Measurements from ENCODE around the gene KRTAP2-3.

KRTAP2-3 gene

GRCh38 chr17:41019415-41019814 lies 40.5 kb downstream of the KRTAP2-3 start:
- no peak overlapping the region for H3K27ac ChIP-seq (ENCODE audit: low read depth, low read length)
- H3K4me1 ChIP-seq (ENCODE audit: insufficient read depth, low read length): no peaks in the 10 kb centered on the region
- H3K9ac ChIP-seq (ENCODE audit: low read length): no peak overlapping the region
- peaks cover 0 to 3% of the 10 kb centered on the region in 2 donors for H3K27me3 ChIP-seq (ENCODE audit: control insufficient read depth in 1 of 2, insufficient read depth in 2 of 2, low read length in 2 of 2)
- H3K36me3 ChIP-seq (ENCODE audit: insufficient read depth, low read length): no peaks in the 10 kb centered on the region
- H3K4me3 ChIP-seq (ENCODE audit: low read depth in 1 of 2, low read length in 2 of 2): no peak overlapping the region
- H3K9me3 ChIP-seq (ENCODE audit: low read length): no peaks in the 10 kb centered on the region

GRCh38 chr17:41018541-41018940 lies 41.4 kb downstream of the KRTAP2-3 start:
- Histone ChIP-seq H3K9ac (ENCODE audit: low read length) (no peak overlapping the region), H3K9me3 (ENCODE audit: low read length) (no peaks in the 10 kb centered on the region), H3K27me3 (ENCODE audit: control insufficient read depth in 1 of 2, insufficient read depth in 2 of 2, low read length in 2 of 2) (peaks cover 0 to 3% of the 10 kb centered on the region in 2 donors), H3K4me3 (ENCODE audit: low read depth in 1 of 2, low read length in 2 of 2) (no peak overlapping the region), H3K36me3 (ENCODE audit: insufficient read depth, low read length) (no peaks in the 10 kb centered on the region), H3K4me1 (ENCODE audit: insufficient read depth, low read length) (no peaks in the 10 kb centered on the region), H3K27ac (ENCODE audit: low read depth, low read length) (no peak overlapping the region)

GRCh38 chr17:41016578-41017215 lies 43.2 kb downstream of the KRTAP2-3 start:
- H3K36me3 ChIP-seq (ENCODE audit: insufficient read depth, low read length): no peaks in the 10 kb centered on the region
- no peaks in the 10 kb centered on the region for H3K4me1 ChIP-seq (ENCODE audit: insufficient read depth, low read length)
- H3K27ac ChIP-seq (ENCODE audit: low read depth, low read length): no peak overlapping the region
- no peak overlapping the region for H3K4me3 ChIP-seq (ENCODE audit: low read depth in 1 of 2, low read length in 2 of 2)
- no peaks in the 10 kb centered on the region for H3K9me3 ChIP-seq (ENCODE audit: low read length)
- H3K9ac ChIP-seq (ENCODE audit: low read length): no peak overlapping the region
- peaks cover 0 to 3% of the 10 kb centered on the region in 2 donors for H3K27me3 ChIP-seq (ENCODE audit: control insufficient read depth in 1 of 2, insufficient read depth in 2 of 2, low read length in 2 of 2)

- no peak overlapping the region for H3K9ac ChIP-seq (ENCODE audit: low read length)
Observed at GRCh38 chr17:41015454-41015853, 44.5 kb downstream of the KRTAP2-3 start.

GRCh38 chr17:41013606-41014005 lies 46.3 kb downstream of the KRTAP2-3 start:
- Histone ChIP-seq H3K4me1 (ENCODE audit: insufficient read depth, low read length) (no peaks in the 10 kb centered on the region), H3K27ac (ENCODE audit: low read depth, low read length) (no peak overlapping the region), H3K9ac (ENCODE audit: low read length) (no peak overlapping the region), H3K27me3 (ENCODE audit: control insufficient read depth in 1 of 2, insufficient read depth in 2 of 2, low read length in 2 of 2) (peaks cover 0 to 3% of the 10 kb centered on the region in 2 donors), H3K4me3 (ENCODE audit: low read depth in 1 of 2, low read length in 2 of 2) (no peak overlapping the region), H3K36me3 (ENCODE audit: insufficient read depth, low read length) (no peaks in the 10 kb centered on the region), H3K9me3 (ENCODE audit: low read length) (no peaks in the 10 kb centered on the region)

More at GRCh38 chr17:41015454-41015853, 44.5 kb downstream of the KRTAP2-3 start:
- Histone ChIP-seq H3K27ac (ENCODE audit: low read depth, low read length) (no peak overlapping the region), H3K4me1 (ENCODE audit: insufficient read depth, low read length) (no peaks in the 10 kb centered on the region), H3K4me3 (ENCODE audit: low read depth in 1 of 2, low read length in 2 of 2) (no peak overlapping the region), H3K9me3 (ENCODE audit: low read length) (no peaks in the 10 kb centered on the region), H3K27me3 (ENCODE audit: control insufficient read depth in 1 of 2, insufficient read depth in 2 of 2, low read length in 2 of 2) (peaks cover 0 to 3% of the 10 kb centered on the region in 2 donors), H3K36me3 (ENCODE audit: insufficient read depth, low read length) (no peaks in the 10 kb centered on the region)

GRCh38 chr17:41013181-41013580 lies 46.7 kb downstream of the KRTAP2-3 start:
- Histone ChIP-seq H3K36me3 (ENCODE audit: insufficient read depth, low read length) (no peaks in the 10 kb centered on the region), H3K27me3 (ENCODE audit: control insufficient read depth in 1 of 2, insufficient read depth in 2 of 2, low read length in 2 of 2) (peaks cover 0 to 3% of the 10 kb centered on the region in 2 donors), H3K4me3 (ENCODE audit: low read depth in 1 of 2, low read length in 2 of 2) (no peak overlapping the region), H3K4me1 (ENCODE audit: insufficient read depth, low read length) (no peaks in the 10 kb centered on the region), H3K9me3 (ENCODE audit: low read length) (no peaks in the 10 kb centered on the region), H3K9ac (ENCODE audit: low read length) (no peak overlapping the region), H3K27ac (ENCODE audit: low read depth, low read length) (no peak overlapping the region)

GRCh38 chr17:41012326-41013120 lies 47.4 kb downstream of the KRTAP2-3 start:
- no peaks in the 10 kb centered on the region for H3K4me1 ChIP-seq (ENCODE audit: insufficient read depth, low read length)

GRCh38 chr17:41010441-41010840 lies 49.5 kb downstream of the KRTAP2-3 start:
- H3K9ac ChIP-seq (ENCODE audit: low read length): no peak overlapping the region
- H3K9me3 ChIP-seq (ENCODE audit: low read length): no peaks in the 10 kb centered on the region
- H3K4me3 ChIP-seq (ENCODE audit: low read depth in 1 of 2, low read length in 2 of 2): no peak overlapping the region
- H3K36me3 ChIP-seq (ENCODE audit: insufficient read depth, low read length): no peaks in the 10 kb centered on the region
- H3K4me1 ChIP-seq (ENCODE audit: insufficient read depth, low read length): no peaks in the 10 kb centered on the region
- no peak overlapping the region for H3K27ac ChIP-seq (ENCODE audit: low read depth, low read length)
- peaks cover 0 to 3% of the 10 kb centered on the region in 2 donors for H3K27me3 ChIP-seq (ENCODE audit: control insufficient read depth in 1 of 2, insufficient read depth in 2 of 2, low read length in 2 of 2)

More at GRCh38 chr17:41012326-41013120, 47.4 kb downstream of the KRTAP2-3 start:
- no peaks in the 10 kb centered on the region for H3K9me3 ChIP-seq (ENCODE audit: low read length)
- H3K9ac ChIP-seq (ENCODE audit: low read length): no peak overlapping the region
- H3K36me3 ChIP-seq (ENCODE audit: insufficient read depth, low read length): no peaks in the 10 kb centered on the region
- no peak overlapping the region for H3K4me3 ChIP-seq (ENCODE audit: low read depth in 1 of 2, low read length in 2 of 2)
- H3K27ac ChIP-seq (ENCODE audit: low read depth, low read length): no peak overlapping the region
- H3K27me3 ChIP-seq (ENCODE audit: control insufficient read depth in 1 of 2, insufficient read depth in 2 of 2, low read length in 2 of 2): peaks cover 0 to 3% of the 10 kb centered on the region in 2 donors

GRCh38 chr17:41009936-41010335 lies 50.0 kb downstream of the KRTAP2-3 start:
- no peaks in the 10 kb centered on the region for H3K36me3 ChIP-seq (ENCODE audit: insufficient read depth, low read length)
- no peaks in the 10 kb centered on the region for H3K4me1 ChIP-seq (ENCODE audit: insufficient read depth, low read length)
- no peak overlapping the region for H3K27ac ChIP-seq (ENCODE audit: low read depth, low read length)
- peaks cover 0 to 3% of the 10 kb centered on the region in 2 donors for H3K27me3 ChIP-seq (ENCODE audit: control insufficient read depth in 1 of 2, insufficient read depth in 2 of 2, low read length in 2 of 2)
- no peak overlapping the region for H3K9ac ChIP-seq (ENCODE audit: low read length)
- H3K4me3 ChIP-seq (ENCODE audit: low read depth in 1 of 2, low read length in 2 of 2): no peak overlapping the region
- H3K9me3 ChIP-seq (ENCODE audit: low read length): no peaks in the 10 kb centered on the region

- Histone ChIP-seq H3K4me1 (ENCODE audit: insufficient read depth, low read length) (no peaks in the 10 kb centered on the region), H3K36me3 (ENCODE audit: insufficient read depth, low read length) (no peaks in the 10 kb centered on the region), H3K27ac (ENCODE audit: low read depth, low read length) (no peak overlapping the region), H3K27me3 (ENCODE audit: control insufficient read depth in 1 of 2, insufficient read depth in 2 of 2, low read length in 2 of 2) (no peaks in the 10 kb centered on the region), H3K9me3 (ENCODE audit: low read length) (no peaks in the 10 kb centered on the region), H3K4me3 (ENCODE audit: low read depth in 1 of 2, low read length in 2 of 2) (no peak overlapping the region), H3K9ac (ENCODE audit: low read length) (no peak overlapping the region)
Observed at GRCh38 chr17:41009301-41009760, 50.6 kb downstream of the KRTAP2-3 start.

All from muscle layer of colon (tissue), 2 donors.